Neural progenitor cell (in vitro differentiated cells): ENCODE results near the gene TNFAIP6. TPM values are rescaled to one million over a fixed set of nuclear protein-coding genes. Genes with fewer than 3 reads are reported as not detected.

ENCODE experiments used
- DNase-seq: peaks from one replicate; pipeline ENCODE4 v3.0.0-alpha.2; 2016; ENCODE audit warnings: low spot score
- H2AFZ ChIP-seq: fragments of 200-600 bp; sonication (generic); replicated peaks from 2 replicates; pipeline ENCODE4 v1.6.1; 2016; ENCODE audit warnings: antibody characterized with exemption
- H3F3A ChIP-seq: fragments of 200-600 bp; sonication (generic); 2 replicates; pipeline ENCODE4 v1.6.1; 2016; ENCODE audit warnings: antibody characterized with exemption, low read depth
- H3K27ac ChIP-seq: fragments of 200-600 bp; sonication (generic); 2 replicates; pipeline ENCODE4 v1.5.1; 2016; ENCODE audit warnings: mild to moderate bottlenecking
- H3K27me3 ChIP-seq: fragments of 200-600 bp; sonication (generic); 2 replicates; pipeline ENCODE4 v1.6.1; 2016; ENCODE audit warnings: mild to moderate bottlenecking, moderate library complexity
- H3K36me3 ChIP-seq: fragments of 200-600 bp; sonication (generic); 2 replicates; pipeline ENCODE4 v1.5.1; 2016
- H3K4me1 ChIP-seq: fragments of 200-600 bp; sonication (generic); 2 replicates; pipeline ENCODE4 v1.6.1; 2016; ENCODE audit warnings: mixed run types
- H3K4me2 ChIP-seq: fragments of 200-600 bp; sonication (generic); 2 replicates; pipeline ENCODE4 v1.6.1; 2016
- H3K4me3 ChIP-seq: fragments of 200-600 bp; sonication (generic); 2 replicates; pipeline ENCODE4 v1.5.1; 2016
- H3K79me2 ChIP-seq: fragments of 200-600 bp; sonication (generic); 2 replicates; pipeline ENCODE4 v1.6.1; 2016; ENCODE audit warnings: low read depth
- H3K9ac ChIP-seq: fragments of 200-600 bp; sonication (generic); 2 replicates; pipeline ENCODE4 v1.6.1; 2016
- H3K9me3 ChIP-seq: fragments of 200-600 bp; sonication (generic); 2 replicates; pipeline ENCODE4 v1.5.1; 2016; ENCODE audit warnings: low read depth
- H4K20me1 ChIP-seq: fragments of 200-600 bp; sonication (generic); 2 replicates; pipeline ENCODE4 v1.6.1; 2016; ENCODE audit warnings: low read depth
- H3K27ac Mint-ChIP-seq: 3 replicates; pipeline ENCODE4 v1.8.0; 2021; ENCODE audit warnings: mixed read lengths
- H3K27me3 Mint-ChIP-seq: 2 replicates; pipeline ENCODE4 v1.8.0; 2022; ENCODE audit warnings: low read depth, mild to moderate bottlenecking, inconsistent platforms, moderate library complexity, mixed read lengths; ENCODE audit not compliant: insufficient read depth
- H3K36me3 Mint-ChIP-seq: 3 replicates; pipeline ENCODE4 v1.8.0; 2021; ENCODE audit warnings: mixed read lengths
- H3K4me1 Mint-ChIP-seq: 3 replicates; pipeline ENCODE4 v1.8.0; 2021; ENCODE audit warnings: mixed read lengths
- H3K4me3 Mint-ChIP-seq: 3 replicates; pipeline ENCODE4 v1.8.0; 2021; ENCODE audit warnings: mild to moderate bottlenecking, moderate library complexity, mixed read lengths
- H3K9me3 Mint-ChIP-seq: 3 replicates; pipeline ENCODE4 v1.8.0; 2020; ENCODE audit warnings: mixed read lengths
- EZH2 ChIP-seq: fragments of 200-600 bp; sonication (generic); IDR thresholded peaks from 2 replicates; pipeline ENCODE4 v1.6.1; 2017; ENCODE audit warnings: antibody characterized with exemption, mild to moderate bottlenecking, moderate library complexity
- EZH2phosphoT487 ChIP-seq: fragments of 200-600 bp; sonication (generic); IDR thresholded peaks from 2 replicates; pipeline ENCODE4 v1.6.1; 2017; ENCODE audit warnings: antibody characterized with exemption
- total RNA-seq: library from RNA; depleted of rRNA; stranded (reverse); fragments of >200 nt; gene quantifications from 2 replicates; pipeline ENCODE4 v1.2.3, GENCODE V29; 2015; ENCODE audit warnings: low replicate concordance
- TF ChIP-seq, protein P1 (sequence below): fragments of 200-600 bp; sonication (generic); IDR thresholded peaks from 2 replicates; pipeline ENCODE4 v1.5.1; 2017; ENCODE audit warnings: antibody characterized with exemption, mild to moderate bottlenecking

Gene TNFAIP6
- total RNA-seq, 1 donor from 2014 or later = 0.22 TPM

DNA sequence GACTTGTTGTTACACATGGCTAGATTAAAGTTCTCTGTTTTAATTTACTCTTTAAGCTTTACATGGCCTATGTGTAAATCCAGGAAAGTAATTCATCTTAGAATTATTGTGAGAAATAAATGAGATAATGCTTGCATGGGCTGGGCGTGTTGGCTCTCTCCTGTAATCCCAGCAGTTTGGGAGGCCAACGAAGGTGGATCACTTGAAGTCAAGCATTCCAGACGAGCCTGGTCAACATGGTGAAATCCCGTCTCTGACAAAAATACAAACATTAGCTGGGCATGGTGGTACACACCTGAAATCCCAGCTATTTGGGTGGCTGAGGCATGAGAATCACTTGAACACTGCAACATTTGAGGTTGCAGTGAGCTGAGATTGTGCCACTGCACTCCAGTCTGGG is 48.0 kb downstream of the TNFAIP6 start:
- Mint-ChIP-seq H3K27me3 (peaks cover under 1% of the 10 kb centered on the region), H3K9me3 (no peaks in the 10 kb centered on the region), H3K4me3 (no peak overlapping the region), H3K4me1 (peaks cover 4% of the 10 kb centered on the region), H3K36me3 (peaks cover 2% of the 10 kb centered on the region), H3K27ac (no peak overlapping the region)
- Histone ChIP-seq H3K27me3 (no peaks in the 10 kb centered on the region), H3K4me1 (no peaks in the 10 kb centered on the region), H3K4me2 (no peak overlapping the region), H4K20me1 (peaks cover 1% of the 10 kb centered on the region), H2AFZ (no peak overlapping the region), H3K4me3 (no peak overlapping the region), H3K9ac (no peak overlapping the region), H3K9me3 (no peaks in the 10 kb centered on the region), H3K79me2 (peaks cover 6% of the 10 kb centered on the region), H3K27ac (no peak overlapping the region), H3F3A (peaks cover 4% of the 10 kb centered on the region), H3K36me3 (no peaks in the 10 kb centered on the region)
- no peak for DNase-seq
- TF ChIP-seq, protein P1, sequence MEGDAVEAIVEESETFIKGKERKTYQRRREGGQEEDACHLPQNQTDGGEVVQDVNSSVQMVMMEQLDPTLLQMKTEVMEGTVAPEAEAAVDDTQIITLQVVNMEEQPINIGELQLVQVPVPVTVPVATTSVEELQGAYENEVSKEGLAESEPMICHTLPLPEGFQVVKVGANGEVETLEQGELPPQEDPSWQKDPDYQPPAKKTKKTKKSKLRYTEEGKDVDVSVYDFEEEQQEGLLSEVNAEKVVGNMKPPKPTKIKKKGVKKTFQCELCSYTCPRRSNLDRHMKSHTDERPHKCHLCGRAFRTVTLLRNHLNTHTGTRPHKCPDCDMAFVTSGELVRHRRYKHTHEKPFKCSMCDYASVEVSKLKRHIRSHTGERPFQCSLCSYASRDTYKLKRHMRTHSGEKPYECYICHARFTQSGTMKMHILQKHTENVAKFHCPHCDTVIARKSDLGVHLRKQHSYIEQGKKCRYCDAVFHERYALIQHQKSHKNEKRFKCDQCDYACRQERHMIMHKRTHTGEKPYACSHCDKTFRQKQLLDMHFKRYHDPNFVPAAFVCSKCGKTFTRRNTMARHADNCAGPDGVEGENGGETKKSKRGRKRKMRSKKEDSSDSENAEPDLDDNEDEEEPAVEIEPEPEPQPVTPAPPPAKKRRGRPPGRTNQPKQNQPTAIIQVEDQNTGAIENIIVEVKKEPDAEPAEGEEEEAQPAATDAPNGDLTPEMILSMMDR = no peak
- TF ChIP-seq EZH2 (no peak), EZH2phosphoT487 (no peak)

DNA sequence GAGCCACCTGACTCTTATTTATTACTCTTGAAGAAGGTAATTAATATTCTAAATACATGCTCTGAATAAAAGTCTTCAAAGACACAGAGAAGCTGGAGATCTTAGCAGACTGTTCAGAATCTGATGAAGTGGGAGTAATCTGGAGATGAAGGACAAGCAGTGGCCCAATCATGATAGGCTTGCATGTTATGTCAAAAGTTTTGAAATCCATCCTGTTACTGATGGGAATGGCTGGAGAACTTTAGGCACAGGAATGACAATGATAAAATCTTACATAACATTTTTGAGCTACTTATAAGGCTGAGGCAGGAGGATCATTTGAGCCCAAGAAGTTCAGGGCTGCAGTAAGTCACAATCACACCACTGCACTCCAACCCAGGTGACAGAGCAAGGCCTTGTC is 49.9 kb downstream of the TNFAIP6 start:
- H3K27ac Mint-ChIP-seq = no peak overlapping the region
- H3K4me1 ChIP-seq = peaks cover 10% of the 10 kb centered on the region
- no peaks in the 10 kb centered on the region for H3K27me3 ChIP-seq
- no peak overlapping the region for H3K4me2 ChIP-seq
- H3K36me3 ChIP-seq = no peaks in the 10 kb centered on the region
- no peak overlapping the region for H3K27ac ChIP-seq
- peaks cover 15% of the 10 kb centered on the region for H3K4me1 Mint-ChIP-seq
- peaks cover 4% of the 10 kb centered on the region for H3K27me3 Mint-ChIP-seq
- H3F3A ChIP-seq = peaks cover 4% of the 10 kb centered on the region
- TF ChIP-seq, protein P1 = no peak
- TF ChIP-seq EZH2phosphoT487 (no peak), EZH2 (no peak)
- no peak overlapping the region for H3K9ac ChIP-seq
- no peak overlapping the region for H3K4me3 Mint-ChIP-seq
- DNase-seq = no peak
- no peak overlapping the region for H2AFZ ChIP-seq
- peaks cover 25% of the 10 kb centered on the region for H3K79me2 ChIP-seq
- no peaks in the 10 kb centered on the region for H3K9me3 Mint-ChIP-seq
- no peak overlapping the region for H3K4me3 ChIP-seq
- peaks cover 6% of the 10 kb centered on the region for H3K36me3 Mint-ChIP-seq
- no peaks in the 10 kb centered on the region for H3K9me3 ChIP-seq
- H4K20me1 ChIP-seq = peaks cover 20% of the 10 kb centered on the region

DNA sequence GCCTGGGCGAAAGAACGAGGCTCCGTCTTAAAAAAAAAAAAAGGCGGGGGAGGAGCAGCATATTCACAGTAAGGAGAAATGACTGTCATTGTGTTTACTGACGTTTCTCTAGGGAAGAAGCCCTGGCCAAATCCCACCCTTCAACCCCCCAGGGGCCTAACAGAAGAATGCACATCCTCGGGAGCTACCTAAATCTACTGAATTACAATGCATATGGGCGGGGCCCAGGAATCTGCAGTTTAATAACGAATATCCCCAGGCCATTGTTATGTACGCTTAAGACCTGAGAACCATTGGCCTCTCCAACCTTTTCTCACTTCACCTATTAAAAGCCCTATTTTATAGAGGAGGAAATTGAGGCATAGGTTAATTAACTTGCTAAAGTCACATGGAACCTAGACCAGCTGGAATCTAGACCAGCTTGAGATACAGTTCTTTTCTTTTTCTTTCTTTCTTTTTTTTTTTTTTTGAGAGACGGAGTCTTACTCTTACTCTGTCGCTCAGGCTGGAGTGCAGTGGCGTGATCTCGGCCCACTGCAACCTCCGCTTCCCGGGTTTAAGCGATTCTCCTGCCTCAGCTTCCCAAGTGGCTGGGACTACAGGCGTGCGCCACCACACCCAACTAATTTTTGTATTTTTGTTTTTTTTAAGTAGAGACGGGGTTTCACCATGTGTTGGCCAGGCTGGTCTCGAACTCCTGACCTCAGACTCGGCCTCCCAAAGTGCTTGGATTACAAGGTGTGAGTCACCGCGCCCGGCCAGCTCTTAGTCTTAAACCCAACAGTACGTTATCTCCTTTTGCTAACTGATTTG is 51.6 kb downstream of the TNFAIP6 start:
- H3K4me1 Mint-ChIP-seq = peaks cover 15% of the 10 kb centered on the region
- peak overlapping the region; percentile 90 for H2AFZ ChIP-seq

More for the DNA sequence above, 51.6 kb downstream of the TNFAIP6 start:
- peak overlapping the region; percentile 99 for H3K4me3 ChIP-seq
- H3K36me3 ChIP-seq = peaks cover 7% of the 10 kb centered on the region
- H4K20me1 ChIP-seq = peaks cover 37% of the 10 kb centered on the region
- H3K4me2 ChIP-seq = no peak overlapping the region
- Mint-ChIP-seq H3K9me3 (no peaks in the 10 kb centered on the region), H3K27me3 (peaks cover 4% of the 10 kb centered on the region), H3K36me3 (peaks cover 15% of the 10 kb centered on the region), H3K27ac (no peak overlapping the region), H3K4me3 (peak overlapping the region; percentile 98)
- H3F3A ChIP-seq = peaks cover 4% of the 10 kb centered on the region
- H3K9ac ChIP-seq = no peak overlapping the region
- no peak overlapping the region for H3K27ac ChIP-seq
- H3K9me3 ChIP-seq = no peaks in the 10 kb centered on the region
- H3K27me3 ChIP-seq = no peaks in the 10 kb centered on the region
- TF ChIP-seq, protein P1 = no peak
- no peak for TF ChIP-seq EZH2
- TF ChIP-seq EZH2phosphoT487 = no peak
- DNase-seq = no peak
- H3K79me2 ChIP-seq = peaks cover 42% of the 10 kb centered on the region
- peaks cover 10% of the 10 kb centered on the region for H3K4me1 ChIP-seq
